HepG2 (cell line): ENCODE data around the gene AEN. TPM values are rescaled to one million over a fixed set of nuclear protein-coding genes. Genes with fewer than 3 reads are reported as not detected.

Experiments
- CEBPZ ChIP-seq: IDR thresholded peaks from 2 replicates; pipeline ENCODE4 v1.6.1; 2012; ENCODE audit warnings: low read length, improper control_type of control experiment
- CSRNP1 ChIP-seq: sonication (generic); formaldehyde crosslinking; IDR thresholded peaks from 2 replicates; pipeline ENCODE4 v1.8.1; 2023; ENCODE audit warnings: mild to moderate bottlenecking, missing genetic modification reagents
- HOMEZ ChIP-seq: IDR thresholded peaks from 2 replicates; pipeline ENCODE4 v1.6.1; 2016; ENCODE audit warnings: low read depth
- HOXA3 ChIP-seq: sonication (generic); formaldehyde crosslinking; IDR thresholded peaks from 2 replicates; pipeline ENCODE4 v1.5.0; 2020; ENCODE audit warnings: missing genetic modification reagents
- IRF2 ChIP-seq: IDR thresholded peaks from 2 replicates; pipeline ENCODE4 v1.6.1; 2018; ENCODE audit warnings: missing genetic modification reagents, missing compliant biosample characterization
- RFXAP ChIP-seq: sonication (generic); formaldehyde crosslinking; IDR thresholded peaks from 2 replicates; pipeline ENCODE4 v1.4.0; 2020; ENCODE audit warnings: missing genetic modification reagents, borderline replicate concordance
- TGIF2 ChIP-seq: IDR thresholded peaks from 2 replicates; pipeline ENCODE4 v1.6.1; 2016; ENCODE audit warnings: control low read depth, missing compliant biosample characterization
- ZBTB10 ChIP-seq: sonication (generic); formaldehyde crosslinking; IDR thresholded peaks from 2 replicates; pipeline ENCODE4 v1.4.0; 2020; ENCODE audit warnings: missing genetic modification reagents, borderline replicate concordance
- ZBTB43 ChIP-seq: sonication (generic); formaldehyde crosslinking; conservative IDR thresholded peaks from 2 replicates; pipeline ENCODE4 v1.4.0; 2020; ENCODE audit warnings: missing genetic modification reagents
- ZMAT5 ChIP-seq: sonication (generic); formaldehyde crosslinking; IDR thresholded peaks from 2 replicates; pipeline ENCODE4 v1.5.0; 2020; ENCODE audit warnings: mild to moderate bottlenecking, low read depth, missing genetic modification reagents, borderline replicate concordance
- ZNF343 ChIP-seq: sonication (generic); formaldehyde crosslinking; IDR thresholded peaks from 2 replicates; pipeline ENCODE4 v1.4.0; 2020; ENCODE audit warnings: mild to moderate bottlenecking, missing genetic modification reagents
- ZNF383 ChIP-seq: sonication (generic); formaldehyde crosslinking; IDR thresholded peaks from 2 replicates; pipeline ENCODE4 v1.4.0; 2020; ENCODE audit warnings: missing genetic modification reagents, mild to moderate bottlenecking, borderline replicate concordance
- polyA plus RNA-seq, 8 experiments: library from polyadenylated mRNA; depleted of rRNA in 3 of 8; stranded (reverse) in 7 of 8; unstranded in 1 of 8; fragments of >200 nt; fragmentation: Illumina TruSeq in 4 of 8; extraction: Trizol in 4 of 8; gene quantifications; 2 replicates each; pipeline versions ENCODE4 v1.2.1 to v1.2.3, GENCODE V29; 2011 to 2016; ENCODE audit warnings: low read depth in 4 of 8, missing spikeins in 1 of 8, mixed read lengths in 1 of 8; ENCODE audit not compliant: insufficient read depth in 1 of 8
- total RNA-seq, 5 experiments: library from RNA; depleted of rRNA; stranded (reverse); fragments of >200 nt; fragmentation: Illumina TruSeq; extraction: Trizol; gene quantifications; 2 replicates each; pipeline ENCODE4 v1.2.3, GENCODE V29; 2016; ENCODE audit warnings: low read depth in 1 of 5

The AEN gene
- total and polyA plus RNA-seq, 2 of the 13 experiments (the other 11 are each of a cell fraction or from before 2014, with no cell fraction given): 51.3 to 118 TPM

- no peak for TF ChIP-seq CEBPZ
- no peak for TF ChIP-seq ZBTB10 (CRISPR knock-in tag)
- no peak for TF ChIP-seq ZMAT5 (CRISPR knock-in tag)
- TF ChIP-seq ZBTB43 (CRISPR knock-in tag): peak; percentile 93
- TF ChIP-seq ZNF383 (CRISPR knock-in tag): no peak
- peak; percentile 78; the same call in 1 of the 2 replicates for TF ChIP-seq IRF2
- peak; percentile 69 for TF ChIP-seq HOXA3
- no peak for TF ChIP-seq HOMEZ
- TF ChIP-seq TGIF2 (CRISPR knock-in tag): peak; percentile 21; the same call in 1 of the 2 replicates
- no peak; the same call in none of the 2 replicates for TF ChIP-seq RFXAP (CRISPR knock-in tag)
- TF ChIP-seq CSRNP1 (CRISPR knock-in tag): peak; percentile 88; the same call in 1 of the 2 replicates
- TF ChIP-seq ZNF343: no peak
Observed at GRCh38 chr15:88620995-88621772, at the start of gene AEN (continued).
